Adrenal gland (tissue), 5 donors: ENCODE data around the gene CBFA2T3.

ENCODE experiments used
- POLR2A ChIP-seq, 2 donors: fragments of 450-650 bp; IDR thresholded peaks; one replicate each; pipeline ENCODE4 v1.6.1; 2017; ENCODE audit warnings: antibody characterized with exemption in 2 of 2, mild to moderate bottlenecking in 2 of 2, moderate library complexity in 1 of 2
- TF ChIP-seq, protein P1 (sequence below), 6 experiments: fragments of 450-650 bp in 4 of 6; fragments of 200-600 bp in 2 of 6; sonication (generic) in 1 of 6; IDR thresholded peaks; 1 replicate in 5 of 6; 2 replicates in 1 of 6; pipeline versions ENCODE4 v1.5.1 to v1.8.0; 2016 to 2021; ENCODE audit warnings: antibody characterized with exemption in 6 of 6, mild to moderate bottlenecking in 2 of 6, moderate library complexity in 1 of 6
- donor health status: DM: no; HTN: no; CAD: no.

DNA sequence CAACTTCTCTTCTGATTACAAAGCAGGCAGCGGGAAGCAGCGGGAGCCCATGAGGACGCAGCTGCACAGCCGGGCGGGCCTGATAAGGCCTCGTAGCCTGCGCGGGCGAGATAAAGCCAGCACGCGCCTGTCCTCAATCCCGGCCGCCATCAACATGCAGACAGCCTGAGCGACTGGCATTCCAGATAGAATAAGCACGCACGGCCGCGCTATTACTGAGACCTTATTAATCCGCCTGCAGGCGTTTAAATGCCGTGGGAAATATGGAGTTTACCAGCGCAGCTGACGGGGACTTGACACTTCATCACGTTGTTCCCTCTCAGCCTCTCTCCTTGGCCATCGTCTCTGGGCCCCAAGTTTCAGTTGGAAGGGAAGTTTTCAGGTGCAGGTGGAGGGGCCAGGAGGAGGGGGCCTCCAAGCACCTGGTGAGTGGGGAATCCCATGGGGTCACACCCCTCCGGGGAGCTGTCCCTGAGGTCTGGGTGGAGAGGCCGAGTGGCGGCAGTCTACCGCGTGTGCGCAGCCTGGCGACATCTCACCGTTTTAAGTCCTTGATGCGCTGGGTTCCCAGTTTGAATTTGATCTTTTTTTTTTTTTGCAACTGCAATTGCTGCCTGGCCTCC lies 27.3 kb upstream of the CBFA2T3 start:
- TF ChIP-seq, protein P1, sequence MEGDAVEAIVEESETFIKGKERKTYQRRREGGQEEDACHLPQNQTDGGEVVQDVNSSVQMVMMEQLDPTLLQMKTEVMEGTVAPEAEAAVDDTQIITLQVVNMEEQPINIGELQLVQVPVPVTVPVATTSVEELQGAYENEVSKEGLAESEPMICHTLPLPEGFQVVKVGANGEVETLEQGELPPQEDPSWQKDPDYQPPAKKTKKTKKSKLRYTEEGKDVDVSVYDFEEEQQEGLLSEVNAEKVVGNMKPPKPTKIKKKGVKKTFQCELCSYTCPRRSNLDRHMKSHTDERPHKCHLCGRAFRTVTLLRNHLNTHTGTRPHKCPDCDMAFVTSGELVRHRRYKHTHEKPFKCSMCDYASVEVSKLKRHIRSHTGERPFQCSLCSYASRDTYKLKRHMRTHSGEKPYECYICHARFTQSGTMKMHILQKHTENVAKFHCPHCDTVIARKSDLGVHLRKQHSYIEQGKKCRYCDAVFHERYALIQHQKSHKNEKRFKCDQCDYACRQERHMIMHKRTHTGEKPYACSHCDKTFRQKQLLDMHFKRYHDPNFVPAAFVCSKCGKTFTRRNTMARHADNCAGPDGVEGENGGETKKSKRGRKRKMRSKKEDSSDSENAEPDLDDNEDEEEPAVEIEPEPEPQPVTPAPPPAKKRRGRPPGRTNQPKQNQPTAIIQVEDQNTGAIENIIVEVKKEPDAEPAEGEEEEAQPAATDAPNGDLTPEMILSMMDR (IDR thresholded peaks at IDR 0.05) = no peak
- no peak for TF ChIP-seq POLR2A (IDR thresholded peaks at IDR 0.05)
